Caco-2 (cell line): Measurements from ENCODE around the gene TMEM45A. TPM values are rescaled to one million over a fixed set of nuclear protein-coding genes. Genes with fewer than 3 reads are reported as not detected.

Experiments
- BruUV-seq: library from RNA; stranded (reverse); fragments of 400-500 nt; replicated peaks from 2 replicates; lab custom pipeline; 2021; lab: Mats Ljungman, UMichigan
- CTCF ChIA-PET: fragments of 300-600 bp; sonication (Branson Sonifier 250); formaldehyde crosslinking; loops from one replicate; lab custom pipeline; 2022; ENCODE audit warnings: antibody characterized with exemption; lab: Charles Lee
- POLR2A ChIA-PET: fragments of 300-600 bp; sonication (Branson Sonifier 250); formaldehyde crosslinking; loops from one replicate; lab custom pipeline; 2022; ENCODE audit warnings: antibody characterized with exemption; lab: Charles Lee
- DNase-seq, 2 experiments: peaks; one replicate each; pipeline versions ENCODE4 v3.0.0 to v3.0.0-alpha.2; 2020 to 2022
- H3K27me3 ChIP-seq: replicated peaks from 2 replicates; pipeline ENCODE4 v1.6.0; 2011; ENCODE audit warnings: low read length; ENCODE audit not compliant: control insufficient read depth, insufficient read depth
- H3K36me3 ChIP-seq: 2 replicates; pipeline ENCODE4 v1.5.1; 2011; ENCODE audit warnings: low read length; ENCODE audit not compliant: control insufficient read depth, insufficient read depth
- H3K4me1 ChIP-seq: fragments of 250-450 bp; sonication (Bioruptor Pico); 2 replicates; pipeline ENCODE4 v1.5.1; 2020; ENCODE audit warnings: mild to moderate bottlenecking
- H3K4me3 ChIP-seq: 2 replicates; pipeline ENCODE4 v1.5.1; 2011; ENCODE audit warnings: low read depth, mild to moderate bottlenecking, control low read depth, low read length
- H3K9me3 ChIP-seq: fragments of 250-450 bp; sonication (Bioruptor Pico); 2 replicates; pipeline ENCODE4 v1.5.1; 2020; ENCODE audit warnings: mild to moderate bottlenecking, moderate library complexity
- H3K27ac Mint-ChIP-seq: one replicate; pipeline ENCODE4 v1.8.0; 2022; ENCODE audit warnings: mixed read lengths; ENCODE audit not compliant: unreplicated experiment
- H3K27me3 Mint-ChIP-seq: one replicate; pipeline ENCODE4 v1.8.0; 2022; ENCODE audit warnings: mixed read lengths; ENCODE audit not compliant: insufficient read depth, unreplicated experiment
- H3K36me3 Mint-ChIP-seq: one replicate; pipeline ENCODE4 v1.8.0; 2022; ENCODE audit warnings: mild to moderate bottlenecking, mixed read lengths; ENCODE audit not compliant: insufficient read depth, unreplicated experiment
- H3K4me1 Mint-ChIP-seq: one replicate; pipeline ENCODE4 v1.8.0; 2022; ENCODE audit warnings: low read depth, mixed read lengths; ENCODE audit not compliant: unreplicated experiment
- H3K4me3 Mint-ChIP-seq: one replicate; pipeline ENCODE4 v1.8.0; 2022; ENCODE audit warnings: mild to moderate bottlenecking, moderate library complexity, mixed read lengths; ENCODE audit not compliant: unreplicated experiment
- H3K9me3 Mint-ChIP-seq: one replicate; pipeline ENCODE4 v1.8.0; 2022; ENCODE audit warnings: mixed read lengths; ENCODE audit not compliant: unreplicated experiment
- CTCF ChIP-seq, 2 experiments: fragments of 200-600 bp in 1 of 2; IDR thresholded peaks; 1 replicate in 1 of 2; 2 replicates in 1 of 2; pipeline versions ENCODE4 v1.5.1 to v1.8.0; 2011 to 2022; ENCODE audit warnings: antibody characterized with exemption in 1 of 2, control low read depth in 1 of 2, inconsistent platforms in 1 of 2, low read depth in 1 of 2, low read length in 1 of 2, mild to moderate bottlenecking in 1 of 2, moderate library complexity in 1 of 2; ENCODE audit not compliant: insufficient read depth in 1 of 2, severe bottlenecking in 1 of 2, unreplicated experiment in 1 of 2
- intact Hi-C: fragments of 100-400 bp; cut with micrococcal nuclease; formaldehyde crosslinking; loops from one replicate; pipeline ENCODE4 v1.10.0; 2022; ENCODE audit not compliant: unreplicated experiment
- total RNA-seq: library from RNA; stranded (reverse); gene quantifications from 2 replicates; pipeline ENCODE4 v1.2.3, GENCODE V29; 2022

Gene TMEM45A
- total RNA-seq, 1 experiment from 2014 or later = 5.6 TPM

- CTCF ChIA-PET = no interaction called here
- H3K4me3 Mint-ChIP-seq = no peak overlapping the region
- POLR2A ChIA-PET = no interaction called here
- peaks cover 6% of the 10 kb centered on the region for H3K27me3 Mint-ChIP-seq
- peaks cover 10% of the 10 kb centered on the region for H3K4me1 Mint-ChIP-seq
- no peaks in the 10 kb centered on the region for H3K36me3 Mint-ChIP-seq
- no peaks in the 10 kb centered on the region for H3K9me3 Mint-ChIP-seq
- H3K27ac Mint-ChIP-seq = no peak overlapping the region
- intact Hi-C loops = no loop called here
- Histone ChIP-seq H3K27me3 (no peaks in the 10 kb centered on the region), H3K4me1 (peaks cover 4% of the 10 kb centered on the region; the same call in 1 of the 2 replicates), H3K9me3 (no peaks in the 10 kb centered on the region), H3K4me3 (no peak overlapping the region), H3K36me3 (no peaks in the 10 kb centered on the region)
- BruUV-seq = no TSS peak
- no peak for TF ChIP-seq CTCF (IDR thresholded peaks at IDR 0.05; ENCODE audit: insufficient read depth in 1 of 2, low read depth in 1 of 2, low read length in 1 of 2, severe bottlenecking in 1 of 2, unreplicated experiment in 1 of 2)
- no peak for DNase-seq
These were observed 5.6 kb upstream of the TMEM45A start for GRCh38 chr3:100486808-100487207.

- intact Hi-C loops = no loop called here
- Histone ChIP-seq H3K27me3 (no peaks in the 10 kb centered on the region), H3K4me3 (no peak overlapping the region), H3K4me1 (no peaks in the 10 kb centered on the region; the same call in 1 of the 2 replicates), H3K36me3 (no peaks in the 10 kb centered on the region), H3K9me3 (no peaks in the 10 kb centered on the region)
- no peak overlapping the region for H3K27ac Mint-ChIP-seq
- no peaks in the 10 kb centered on the region for H3K27me3 Mint-ChIP-seq
- H3K4me3 Mint-ChIP-seq = no peak overlapping the region
- H3K36me3 Mint-ChIP-seq = no peaks in the 10 kb centered on the region
- BruUV-seq = no TSS peak
- no peaks in the 10 kb centered on the region for H3K9me3 Mint-ChIP-seq
- DNase-seq = no peak
- peaks cover 6% of the 10 kb centered on the region for H3K4me1 Mint-ChIP-seq
- TF ChIP-seq CTCF (IDR thresholded peaks at IDR 0.05; ENCODE audit: insufficient read depth in 1 of 2, low read depth in 1 of 2, low read length in 1 of 2, severe bottlenecking in 1 of 2, unreplicated experiment in 1 of 2) = no peak
- ChIA-PET CTCF (no interaction called here), POLR2A (no interaction called here)
These were observed 3.3 kb upstream of the TMEM45A start for GRCh38 chr3:100489118-100489517.

- CTCF ChIA-PET = no interaction called here
- H3K27ac Mint-ChIP-seq = no peak overlapping the region
These were observed 4.4 kb downstream of the TMEM45A start for GRCh38 chr3:100496711-100497261.

More at GRCh38 chr3:100496711-100497261, 4.4 kb downstream of the TMEM45A start:
- no TSS peak for BruUV-seq
- no peaks in the 10 kb centered on the region for H3K27me3 ChIP-seq
- POLR2A ChIA-PET = no interaction called here
- H3K36me3 ChIP-seq = no peaks in the 10 kb centered on the region
- H3K4me1 ChIP-seq = peaks cover 4% of the 10 kb centered on the region
- no peak overlapping the region for H3K4me3 Mint-ChIP-seq
- DNase-seq = no peak
- no peaks in the 10 kb centered on the region for H3K27me3 Mint-ChIP-seq
- no peaks in the 10 kb centered on the region for H3K36me3 Mint-ChIP-seq
- no peak overlapping the region for H3K4me3 ChIP-seq
- TF ChIP-seq CTCF (IDR thresholded peaks at IDR 0.05; ENCODE audit: insufficient read depth in 1 of 2, low read depth in 1 of 2, low read length in 1 of 2, severe bottlenecking in 1 of 2, unreplicated experiment in 1 of 2) = no peak
- peaks cover 15% of the 10 kb centered on the region for H3K4me1 Mint-ChIP-seq
- intact Hi-C loops = no loop called here
- H3K9me3 ChIP-seq = no peaks in the 10 kb centered on the region
- H3K9me3 Mint-ChIP-seq = no peaks in the 10 kb centered on the region
